DND-41 (cell line): Measurements from ENCODE around the gene MED25.

Experiments used
- ATAC-seq: fragments of 200-7000 bp; cut with Tn5 transposase; 3 replicates; pipeline ENCODE4 v1.9.1; 2021; ENCODE audit warnings: low read depth; ENCODE audit not compliant: insufficient read depth
- DNase-seq: peaks from one replicate; pipeline ENCODE4 v3.0.0-alpha.2; 2020
- H2AFZ ChIP-seq: 2 replicates; pipeline ENCODE4 v1.6.0; 2012; ENCODE audit warnings: low read depth, low read length
- H3K27ac ChIP-seq: 2 replicates; pipeline ENCODE4 v1.5.1; 2012; ENCODE audit warnings: low read length, inconsistent platforms
- H3K27me3 ChIP-seq: fragments of 200-600 bp; sonication (generic); 2 replicates; pipeline ENCODE4 v1.6.0; 2012; ENCODE audit warnings: low read length, mild to moderate bottlenecking, inconsistent platforms; ENCODE audit not compliant: insufficient read depth, poor library complexity
- H3K36me3 ChIP-seq: 2 replicates; pipeline ENCODE4 v1.5.1; 2012; ENCODE audit warnings: low read length, inconsistent platforms; ENCODE audit not compliant: insufficient read depth
- H3K4me1 ChIP-seq: 2 replicates; pipeline ENCODE4 v1.5.1; 2012; ENCODE audit warnings: mild to moderate bottlenecking, low read length; ENCODE audit not compliant: insufficient read depth
- H3K4me2 ChIP-seq: 2 replicates; pipeline ENCODE4 v1.6.0; 2012; ENCODE audit warnings: mild to moderate bottlenecking, moderate library complexity, low read length, inconsistent platforms; ENCODE audit not compliant: insufficient read depth
- H3K4me3 ChIP-seq, 2 experiments: fragments of 200-600 bp in 1 of 2; shearing (Covaris generic) in 1 of 2; 2 replicates each; pipeline ENCODE4 v1.5.1; 2012 to 2016; ENCODE audit warnings: inconsistent platforms in 2 of 2, low read length in 2 of 2, mild to moderate bottlenecking in 2 of 2, low read depth in 1 of 2, moderate library complexity in 1 of 2
- H3K79me2 ChIP-seq: 2 replicates; pipeline ENCODE4 v1.6.0; 2012; ENCODE audit warnings: low read length, inconsistent platforms; ENCODE audit not compliant: insufficient read depth
- H3K9ac ChIP-seq: 2 replicates; pipeline ENCODE4 v1.6.0; 2012; ENCODE audit warnings: low read depth, mild to moderate bottlenecking, inconsistent platforms, low read length, moderate library complexity
- H3K9me3 ChIP-seq: 2 replicates; pipeline ENCODE4 v1.5.1; 2012; ENCODE audit warnings: low read length, moderate library complexity, mild to moderate bottlenecking, inconsistent platforms; ENCODE audit not compliant: insufficient read depth, severe bottlenecking
- H4K20me1 ChIP-seq: 2 replicates; pipeline ENCODE4 v1.6.0; 2012; ENCODE audit warnings: low read length; ENCODE audit not compliant: insufficient read depth
- CTCF ChIP-seq: IDR thresholded peaks from 2 replicates; pipeline ENCODE4 v1.5.1; 2012; ENCODE audit warnings: borderline replicate concordance, low read length, moderate library complexity, mild to moderate bottlenecking; ENCODE audit not compliant: poor library complexity, severe bottlenecking; ENCODE audit errors: extremely low read depth
- EZH2 ChIP-seq: IDR thresholded peaks from 3 replicates; pipeline ENCODE4 v1.6.1; 2012; ENCODE audit warnings: borderline replicate concordance, low read depth, mild to moderate bottlenecking, moderate library complexity, low read length, inconsistent platforms; ENCODE audit not compliant: severe bottlenecking

MED25 gene

GRCh38 chr19:49840736-49841249, 22.7 kb downstream of the MED25 start:
- Histone ChIP-seq H3K4me2 (no peak overlapping the region), H3K79me2 (no peaks in the 10 kb centered on the region), H3K36me3 (peaks cover 48% of the 10 kb centered on the region), H3K27ac (no peak overlapping the region), H3K4me3 (no peak overlapping the region), H4K20me1 (no peaks in the 10 kb centered on the region), H2AFZ (no peak overlapping the region), H3K9me3 (no peaks in the 10 kb centered on the region), H3K9ac (no peak overlapping the region), H3K27me3 (no peaks in the 10 kb centered on the region), H3K4me1 (no peaks in the 10 kb centered on the region)
- ATAC-seq, result no peak
- no peak for TF ChIP-seq CTCF
- no peak for TF ChIP-seq EZH2
- DNase-seq, result no peak

DNA sequence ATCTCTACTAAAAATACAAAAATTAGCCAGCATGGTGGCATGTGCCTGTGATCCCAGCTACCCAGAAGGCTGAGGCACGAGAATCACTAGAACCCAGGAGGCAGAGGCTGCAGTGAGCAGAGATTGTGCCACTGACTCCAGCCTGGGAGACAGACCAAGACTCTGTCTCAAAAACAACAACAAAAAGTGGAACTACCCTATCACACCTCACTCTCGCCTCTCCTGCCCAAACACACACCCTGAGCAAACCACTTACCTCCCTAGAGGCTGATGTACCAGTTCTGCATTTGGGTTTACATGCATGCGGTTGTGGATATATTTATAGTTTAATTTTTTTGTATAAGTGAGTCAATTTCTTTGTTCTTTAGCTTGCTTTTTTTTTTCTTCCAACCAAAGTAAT, 25.2 kb downstream of the MED25 start:
- DNase-seq (no peak), ATAC-seq (no peak)
- Histone ChIP-seq H2AFZ (no peak overlapping the region), H3K27ac (no peak overlapping the region), H3K79me2 (no peaks in the 10 kb centered on the region), H3K4me3 (no peak overlapping the region), H3K9ac (no peak overlapping the region), H3K27me3 (no peaks in the 10 kb centered on the region), H3K9me3 (no peaks in the 10 kb centered on the region), H3K4me1 (peaks cover 4% of the 10 kb centered on the region; the same call in 1 of the 2 replicates), H3K36me3 (peaks cover 24% of the 10 kb centered on the region), H4K20me1 (no peaks in the 10 kb centered on the region), H3K4me2 (no peak overlapping the region)
- TF ChIP-seq CTCF (no peak), EZH2 (no peak)

GRCh38 chr19:49844138-49845095, 26.3 kb downstream of the MED25 start:
- Histone ChIP-seq H3K36me3 (peaks cover 13% of the 10 kb centered on the region), H3K9ac (no peak overlapping the region), H3K4me2 (no peak overlapping the region)

More at GRCh38 chr19:49844138-49845095, 26.3 kb downstream of the MED25 start:
- Histone ChIP-seq H3K4me3 (no peak overlapping the region), H3K4me1 (peaks cover 16% of the 10 kb centered on the region), H4K20me1 (no peaks in the 10 kb centered on the region), H3K27me3 (no peaks in the 10 kb centered on the region), H3K79me2 (peaks cover 2% of the 10 kb centered on the region; the same call in 1 of the 2 replicates), H3K9me3 (no peaks in the 10 kb centered on the region), H3K27ac (no peak overlapping the region), H2AFZ (no peak overlapping the region)
- ATAC-seq, result no peak
- TF ChIP-seq CTCF, result no peak
- TF ChIP-seq EZH2, result no peak
- DNase-seq, result no peak
